ENCODE measurements around the gene AP1AR.

DNA sequence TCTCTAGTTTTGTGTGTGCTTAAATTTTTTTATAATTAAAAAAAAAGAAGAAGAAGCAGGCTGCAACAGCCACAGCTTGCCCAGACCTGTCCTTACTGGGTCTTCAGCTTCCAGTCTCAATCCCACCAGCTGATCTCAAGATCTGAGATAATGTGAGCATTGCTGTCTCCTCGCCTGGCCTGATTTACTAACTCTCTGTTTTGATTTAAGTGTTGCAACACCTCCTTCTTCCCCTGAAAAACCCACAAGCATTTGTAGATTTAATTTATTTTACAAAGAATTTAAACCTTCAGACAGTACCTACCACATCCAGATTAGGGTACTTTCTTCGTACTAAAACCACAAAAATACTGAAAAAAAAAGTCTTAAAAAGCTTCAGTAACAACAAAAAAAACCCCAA lies 48.3 kb upstream of the AP1AR start:
- TF ChIP-seq, protein P1, sequence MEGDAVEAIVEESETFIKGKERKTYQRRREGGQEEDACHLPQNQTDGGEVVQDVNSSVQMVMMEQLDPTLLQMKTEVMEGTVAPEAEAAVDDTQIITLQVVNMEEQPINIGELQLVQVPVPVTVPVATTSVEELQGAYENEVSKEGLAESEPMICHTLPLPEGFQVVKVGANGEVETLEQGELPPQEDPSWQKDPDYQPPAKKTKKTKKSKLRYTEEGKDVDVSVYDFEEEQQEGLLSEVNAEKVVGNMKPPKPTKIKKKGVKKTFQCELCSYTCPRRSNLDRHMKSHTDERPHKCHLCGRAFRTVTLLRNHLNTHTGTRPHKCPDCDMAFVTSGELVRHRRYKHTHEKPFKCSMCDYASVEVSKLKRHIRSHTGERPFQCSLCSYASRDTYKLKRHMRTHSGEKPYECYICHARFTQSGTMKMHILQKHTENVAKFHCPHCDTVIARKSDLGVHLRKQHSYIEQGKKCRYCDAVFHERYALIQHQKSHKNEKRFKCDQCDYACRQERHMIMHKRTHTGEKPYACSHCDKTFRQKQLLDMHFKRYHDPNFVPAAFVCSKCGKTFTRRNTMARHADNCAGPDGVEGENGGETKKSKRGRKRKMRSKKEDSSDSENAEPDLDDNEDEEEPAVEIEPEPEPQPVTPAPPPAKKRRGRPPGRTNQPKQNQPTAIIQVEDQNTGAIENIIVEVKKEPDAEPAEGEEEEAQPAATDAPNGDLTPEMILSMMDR (IDR thresholded peaks at IDR 0.05; ENCODE audit: extremely low read depth in 1 of 2, insufficient read depth in 1 of 2, low read depth in 1 of 2, low read length in 2 of 2) = no peak
- no peak for TF ChIP-seq EZH2 (IDR thresholded peaks at IDR 0.05; ENCODE audit: borderline replicate concordance, low read depth, low read length, severe bottlenecking)
- TF ChIP-seq POLR2A (IDR thresholded peaks at IDR 0.05; ENCODE audit: low read depth, low read length) = no peak
